Esophagus muscularis mucosa (tissue), 4 donors: ENCODE results near the gene ITGA7. TPM values are rescaled to one million over a fixed set of nuclear protein-coding genes. Genes with fewer than 3 reads are reported as not detected.

Experiments
- DNase-seq: peaks from one replicate; pipeline ENCODE4 v3.0.0-alpha.2; 2017; ENCODE audit errors: extremely low spot score
- H3K27ac ChIP-seq, 4 donors: fragments of 200-600 bp; sonication (generic); replicated peaks in 1 of 4; 1 replicate in 3 of 4; 2 replicates in 1 of 4; pipeline ENCODE4 v1.5.1; 2016 to 2019; ENCODE audit warnings: mild to moderate bottlenecking in 1 of 4
- H3K27me3 ChIP-seq, 4 donors: fragments of 200-600 bp; sonication (generic); one replicate each; pipeline versions ENCODE4 v1.5.1 to v1.6.0; 2016 to 2019
- H3K36me3 ChIP-seq, 4 donors: fragments of 200-600 bp; sonication (generic); one replicate each; pipeline ENCODE4 v1.5.1; 2016 to 2019
- H3K4me1 ChIP-seq, 4 donors: fragments of 200-600 bp; sonication (generic); one replicate each; pipeline ENCODE4 v1.5.1; 2016 to 2019
- H3K4me3 ChIP-seq, 4 donors: fragments of 200-600 bp; sonication (generic); 1 replicate in 2 of 4; 2 replicates in 2 of 4; pipeline ENCODE4 v1.5.1; 2016 to 2019; ENCODE audit warnings: mild to moderate bottlenecking in 4 of 4, moderate library complexity in 1 of 4
- H3K9me3 ChIP-seq, 4 donors: fragments of 200-600 bp; sonication (generic); 1 replicate in 3 of 4; 2 replicates in 1 of 4; pipeline ENCODE4 v1.5.1; 2016 to 2019
- CTCF ChIP-seq, 3 experiments: fragments of 200-600 bp in 2 of 3; fragments of 450-650 bp in 1 of 3; sonication (generic) in 2 of 3; IDR thresholded peaks; one replicate each; pipeline ENCODE4 v1.5.1; 2017 to 2019; ENCODE audit warnings: antibody characterized with exemption in 3 of 3, mild to moderate bottlenecking in 2 of 3, moderate library complexity in 1 of 3
- EP300 ChIP-seq: sonication (generic); formaldehyde crosslinking; IDR thresholded peaks from one replicate; pipeline ENCODE4 v1.6.1; 2017; ENCODE audit warnings: antibody characterized with exemption
- POLR2A ChIP-seq: fragments of 450-650 bp; IDR thresholded peaks from one replicate; pipeline ENCODE4 v1.6.1; 2017; ENCODE audit warnings: antibody characterized with exemption, moderate library complexity, mild to moderate bottlenecking, low read depth
- POLR2AphosphoS5 ChIP-seq, 2 donors: sonication (generic); formaldehyde crosslinking; IDR thresholded peaks; one replicate each; pipeline ENCODE4 v1.6.1; 2017; ENCODE audit warnings: antibody characterized with exemption in 2 of 2
- WGBS: methylation state at CpG from one replicate; pipeline ENCODE4 v1.1.5; 2018; 5-methylcytosine and 5-hydroxymethylcytosine counted together
- intact Hi-C: fragments of 100-400 bp; cut with DNase I; formaldehyde crosslinking; loops from one replicate; pipeline ENCODE4 v1.15.1; 2023
- total RNA-seq, 4 donors: library from RNA; depleted of rRNA; stranded (reverse); fragments of >200 nt; gene quantifications; one replicate each; pipeline versions ENCODE4 v1.1.0 to v1.2.1, GENCODE V29; 2016

Gene ITGA7
- total RNA-seq, 4 donors from 2014 or later = 155 to 245 (median 218) TPM

- TF ChIP-seq EP300 = no peak
- Histone ChIP-seq H3K27me3 (no peaks in the 10 kb centered on the region), H3K27ac (no peak overlapping the region), H3K4me3 (no peak overlapping the region), H3K4me1 (peaks cover 27 to 46% (median 36%) of the 10 kb centered on the region in 4 donors), H3K36me3 (peaks cover 44 to 90% (median 75%) of the 10 kb centered on the region in 4 donors), H3K9me3 (no peaks in the 10 kb centered on the region)
- DNase-seq = no peak
- WGBS = 88% methylated on average over 7 of the region's 7 CpGs
- intact Hi-C loops = no loop called here
Measured at GRCh38 chr12:55697686-55698085, 10.0 kb downstream of the ITGA7 start.

- no peak for DNase-seq
- TF ChIP-seq CTCF (IDR thresholded peaks at IDR 0.05) (no peak), EP300 (no peak), POLR2AphosphoS5 (IDR thresholded peaks at IDR 0.05) (no peak), POLR2A (no peak)
- no peaks in the 10 kb centered on the region for H3K9me3 ChIP-seq
- peaks cover 52 to 97% (median 81%) of the 10 kb centered on the region in 4 donors for H3K36me3 ChIP-seq
- intact Hi-C loops = no loop called here
- H3K4me3 ChIP-seq = no peak overlapping the region
- no peaks in the 10 kb centered on the region for H3K27me3 ChIP-seq
- peak overlapping the region in 2 of 4 donors; percentile 3 to 33 for H3K27ac ChIP-seq
- WGBS = 78% methylated on average over 11 of the region's 19 CpGs
- H3K4me1 ChIP-seq = peaks cover 21 to 39% (median 29%) of the 10 kb centered on the region in 4 donors
Measured at GRCh38 chr12:55696796-55697462, 10.8 kb downstream of the ITGA7 start.

GRCh38 chr12:55696141-55696540 lies 11.6 kb downstream of the ITGA7 start:
- WGBS = 84% methylated on average over 6 of the region's 6 CpGs
- no peak for TF ChIP-seq POLR2AphosphoS5 (IDR thresholded peaks at IDR 0.05)
- no peak for TF ChIP-seq CTCF (IDR thresholded peaks at IDR 0.05)
- no peak for TF ChIP-seq EP300
- TF ChIP-seq POLR2A = no peak
- DNase-seq = no peak
- peaks cover 53 to 96% (median 85%) of the 10 kb centered on the region in 4 donors for H3K36me3 ChIP-seq
- H3K4me1 ChIP-seq = peaks cover 13 to 31% (median 21%) of the 10 kb centered on the region in 4 donors
- no peaks in the 10 kb centered on the region for H3K27me3 ChIP-seq
- no peak overlapping the region for H3K4me3 ChIP-seq
- intact Hi-C loops = no loop called here
- peak overlapping the region in 2 of 4 donors; percentile 31 to 33 for H3K27ac ChIP-seq
- no peaks in the 10 kb centered on the region for H3K9me3 ChIP-seq

- Histone ChIP-seq H3K36me3 (peaks cover 53 to 88% (median 81%) of the 10 kb centered on the region in 4 donors), H3K4me1 (peaks cover 5 to 23% (median 13%) of the 10 kb centered on the region in 4 donors), H3K27me3 (no peaks in the 10 kb centered on the region), H3K9me3 (no peaks in the 10 kb centered on the region), H3K27ac (peak overlapping the region in 1 of 4 donors; percentile 23), H3K4me3 (no peak overlapping the region)
- DNase-seq = no peak
- intact Hi-C loops = no loop called here
- no peak for TF ChIP-seq POLR2A
- no peak for TF ChIP-seq EP300
- no peak for TF ChIP-seq POLR2AphosphoS5 (IDR thresholded peaks at IDR 0.05)
- no peak for TF ChIP-seq CTCF (IDR thresholded peaks at IDR 0.05)
- 82% methylated on average over 7 of the region's 7 CpGs for WGBS
Measured at GRCh38 chr12:55695349-55695748, 12.4 kb downstream of the ITGA7 start.

- intact Hi-C loops = no loop called here
- H3K4me1 ChIP-seq = peaks cover 0 to 16% (median 6%) of the 10 kb centered on the region in 4 donors
- DNase-seq = no peak
- H3K27ac ChIP-seq = no peak overlapping the region
- no peaks in the 10 kb centered on the region for H3K27me3 ChIP-seq
- H3K4me3 ChIP-seq = no peak overlapping the region
- H3K36me3 ChIP-seq = peaks cover 53 to 82% (median 78%) of the 10 kb centered on the region in 4 donors
- TF ChIP-seq CTCF (IDR thresholded peaks at IDR 0.05) (no peak), POLR2AphosphoS5 (IDR thresholded peaks at IDR 0.05) (no peak), POLR2A (no peak), EP300 (no peak)
- 89% methylated on average over 1 of the region's 4 CpGs for WGBS
- no peaks in the 10 kb centered on the region for H3K9me3 ChIP-seq
Measured at GRCh38 chr12:55694651-55695050, 13.1 kb downstream of the ITGA7 start.
